Tibial nerve (tissue), 4 donors: ENCODE measurements around the gene IRS1. TPM values are rescaled to one million over a fixed set of nuclear protein-coding genes. Genes with fewer than 3 reads are reported as not detected.

ENCODE experiments used
- DNase-seq, 2 donors: peaks; one replicate each; pipeline ENCODE4 v3.0.0-alpha.2; 2019; ENCODE audit warnings: low spot score in 2 of 2
- H3K27ac ChIP-seq, 4 donors: fragments of 200-600 bp; sonication (generic) in 3 of 4; one replicate each; pipeline ENCODE4 v1.5.1; 2017 to 2019; ENCODE audit warnings: mild to moderate bottlenecking in 1 of 4
- H3K27me3 ChIP-seq, 2 donors: fragments of 200-600 bp; sonication (generic) in 1 of 2; one replicate each; pipeline versions ENCODE4 v1.5.1 to v1.6.0; 2017 to 2019
- H3K36me3 ChIP-seq, 3 donors: fragments of 200-600 bp; sonication (generic); one replicate each; pipeline ENCODE4 v1.5.1; 2018 to 2019
- H3K4me1 ChIP-seq, 4 donors: fragments of 200-600 bp; sonication (generic) in 3 of 4; one replicate each; pipeline ENCODE4 v1.5.1; 2017 to 2019
- H3K4me3 ChIP-seq, 4 donors: fragments of 200-600 bp; sonication (generic) in 3 of 4; one replicate each; pipeline ENCODE4 v1.5.1; 2017 to 2019; ENCODE audit warnings: mild to moderate bottlenecking in 1 of 4, moderate library complexity in 1 of 4
- H3K9me3 ChIP-seq, 4 donors: fragments of 200-600 bp; sonication (generic) in 3 of 4; one replicate each; pipeline ENCODE4 v1.5.1; 2017 to 2019
- EP300 ChIP-seq, 2 donors: sonication (generic); formaldehyde crosslinking; IDR thresholded peaks; one replicate each; pipeline ENCODE4 v1.6.1; 2017; ENCODE audit warnings: antibody characterized with exemption in 2 of 2, mild to moderate bottlenecking in 1 of 2
- POLR2A ChIP-seq, 2 donors: fragments of 450-650 bp; IDR thresholded peaks; one replicate each; pipeline ENCODE4 v1.6.1; 2017; ENCODE audit warnings: antibody characterized with exemption in 2 of 2, mild to moderate bottlenecking in 2 of 2, moderate library complexity in 2 of 2
- WGBS, 2 donors: methylation state at CpG; one replicate each; pipeline ENCODE4 v1.1.5; 2018; 5-methylcytosine and 5-hydroxymethylcytosine counted together
- total RNA-seq, 4 donors: library from RNA; depleted of rRNA; stranded (reverse); fragments of >200 nt; gene quantifications; one replicate each; pipeline ENCODE4 v1.1.0, GENCODE V29; 2016
- TF ChIP-seq, protein P1 (sequence below), 5 experiments: fragments of 200-600 bp in 3 of 5; fragments of 450-650 bp in 2 of 5; sonication (generic) in 3 of 5; IDR thresholded peaks; one replicate each; pipeline ENCODE4 v1.5.1; 2016 to 2019; ENCODE audit warnings: antibody characterized with exemption in 5 of 5, mild to moderate bottlenecking in 3 of 5, moderate library complexity in 2 of 5

IRS1 gene
- total RNA-seq, 4 donors from 2014 or later, result 9.4 to 11.7 (median 11.2) TPM

DNA sequence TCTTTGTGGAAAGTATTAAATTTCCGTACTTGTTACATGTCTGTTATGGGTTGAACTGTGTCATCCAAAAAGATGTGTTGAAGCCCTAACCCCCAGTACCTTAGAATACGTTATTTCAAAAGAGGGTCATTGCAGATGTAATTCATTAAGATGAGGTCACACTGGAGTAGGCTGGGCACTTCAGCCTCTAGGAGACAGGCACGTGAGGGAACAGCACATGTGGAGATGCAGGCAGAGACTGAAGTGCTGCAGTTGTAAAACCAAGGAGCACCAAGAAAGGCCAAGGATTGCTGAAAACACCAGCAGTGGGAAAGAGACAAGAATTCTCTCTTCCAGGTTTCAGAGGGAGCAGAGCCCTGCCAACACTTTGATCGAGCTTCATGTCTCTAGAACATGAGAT, 31.6 kb upstream of the IRS1 start:
- TF ChIP-seq, protein P1, sequence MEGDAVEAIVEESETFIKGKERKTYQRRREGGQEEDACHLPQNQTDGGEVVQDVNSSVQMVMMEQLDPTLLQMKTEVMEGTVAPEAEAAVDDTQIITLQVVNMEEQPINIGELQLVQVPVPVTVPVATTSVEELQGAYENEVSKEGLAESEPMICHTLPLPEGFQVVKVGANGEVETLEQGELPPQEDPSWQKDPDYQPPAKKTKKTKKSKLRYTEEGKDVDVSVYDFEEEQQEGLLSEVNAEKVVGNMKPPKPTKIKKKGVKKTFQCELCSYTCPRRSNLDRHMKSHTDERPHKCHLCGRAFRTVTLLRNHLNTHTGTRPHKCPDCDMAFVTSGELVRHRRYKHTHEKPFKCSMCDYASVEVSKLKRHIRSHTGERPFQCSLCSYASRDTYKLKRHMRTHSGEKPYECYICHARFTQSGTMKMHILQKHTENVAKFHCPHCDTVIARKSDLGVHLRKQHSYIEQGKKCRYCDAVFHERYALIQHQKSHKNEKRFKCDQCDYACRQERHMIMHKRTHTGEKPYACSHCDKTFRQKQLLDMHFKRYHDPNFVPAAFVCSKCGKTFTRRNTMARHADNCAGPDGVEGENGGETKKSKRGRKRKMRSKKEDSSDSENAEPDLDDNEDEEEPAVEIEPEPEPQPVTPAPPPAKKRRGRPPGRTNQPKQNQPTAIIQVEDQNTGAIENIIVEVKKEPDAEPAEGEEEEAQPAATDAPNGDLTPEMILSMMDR (IDR thresholded peaks at IDR 0.05), result no peak
- TF ChIP-seq POLR2A (IDR thresholded peaks at IDR 0.05), result no peak
- no peak for TF ChIP-seq EP300 (IDR thresholded peaks at IDR 0.05)

DNA sequence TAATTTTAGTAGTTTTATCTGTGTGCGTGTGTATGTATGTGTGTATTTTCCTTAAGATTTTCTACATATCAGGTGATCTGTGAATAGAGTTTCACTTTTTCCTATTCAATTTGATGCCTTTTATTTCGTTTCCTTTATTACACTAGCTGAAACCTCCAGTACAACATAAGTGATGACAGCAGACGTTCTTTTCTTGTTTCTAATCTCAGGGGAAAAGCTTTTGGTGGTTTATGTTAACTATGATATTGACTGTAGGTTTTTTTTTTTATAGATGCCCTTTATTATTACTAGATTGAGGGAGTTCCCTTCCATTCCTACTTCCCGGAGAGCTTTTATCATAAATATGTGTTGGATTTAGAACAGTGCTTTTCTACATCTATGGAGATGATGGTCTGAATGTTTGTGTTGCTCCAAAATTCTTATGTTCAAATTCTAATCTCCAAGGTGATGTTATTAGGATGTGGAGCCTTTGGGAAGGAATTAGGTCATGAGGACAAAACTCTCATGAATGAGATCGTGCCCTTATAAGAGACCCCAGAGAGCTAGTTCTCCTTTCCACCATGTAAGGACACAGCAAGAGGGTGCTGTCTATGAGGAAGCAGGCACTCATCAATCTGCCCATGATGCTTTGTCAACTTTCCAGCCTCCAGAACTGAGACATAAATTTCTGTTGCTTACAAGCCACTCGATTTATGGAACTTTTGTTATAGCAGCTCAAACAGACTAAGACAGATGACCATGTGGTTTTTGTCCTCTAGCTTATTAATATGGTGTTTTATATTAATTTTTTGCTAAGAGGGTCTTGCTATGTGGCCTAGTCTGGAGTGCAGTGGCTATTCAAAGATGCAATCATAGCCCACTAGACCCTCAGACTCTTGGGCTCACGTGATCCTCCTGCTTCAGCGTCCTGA, 30.4 kb upstream of the IRS1 start:
- Histone ChIP-seq H3K4me3 (no peak overlapping the region), H3K4me1 (peaks cover 0 to 9% (median 6%) of the 10 kb centered on the region in 4 donors), H3K27ac (no peak overlapping the region), H3K36me3 (peaks cover 0 to 6% (median 0%) of the 10 kb centered on the region in 3 donors), H3K9me3 (no peaks in the 10 kb centered on the region), H3K27me3 (no peaks in the 10 kb centered on the region)
- DNase-seq, result no peak
- TF ChIP-seq EP300 (IDR thresholded peaks at IDR 0.05) (no peak), POLR2A (IDR thresholded peaks at IDR 0.05) (no peak)
- TF ChIP-seq, protein P1 (IDR thresholded peaks at IDR 0.05), result no peak
- WGBS, 2 donors, result 87 to 89% methylated on average over 8 of the region's 8 CpGs

More for the DNA sequence above, 31.6 kb upstream of the IRS1 start:
- DNase-seq, result no peak
- no peak overlapping the region for H3K4me3 ChIP-seq
- H3K27me3 ChIP-seq, result no peaks in the 10 kb centered on the region
- H3K36me3 ChIP-seq, result peaks cover 0 to 6% (median 0%) of the 10 kb centered on the region in 3 donors
- no peak overlapping the region for H3K27ac ChIP-seq
- WGBS, 2 donors, result 78 to 79% methylated on average over 4 of the region's 4 CpGs
- H3K4me1 ChIP-seq, result peaks cover 0 to 13% (median 8%) of the 10 kb centered on the region in 4 donors
- no peaks in the 10 kb centered on the region for H3K9me3 ChIP-seq

DNA sequence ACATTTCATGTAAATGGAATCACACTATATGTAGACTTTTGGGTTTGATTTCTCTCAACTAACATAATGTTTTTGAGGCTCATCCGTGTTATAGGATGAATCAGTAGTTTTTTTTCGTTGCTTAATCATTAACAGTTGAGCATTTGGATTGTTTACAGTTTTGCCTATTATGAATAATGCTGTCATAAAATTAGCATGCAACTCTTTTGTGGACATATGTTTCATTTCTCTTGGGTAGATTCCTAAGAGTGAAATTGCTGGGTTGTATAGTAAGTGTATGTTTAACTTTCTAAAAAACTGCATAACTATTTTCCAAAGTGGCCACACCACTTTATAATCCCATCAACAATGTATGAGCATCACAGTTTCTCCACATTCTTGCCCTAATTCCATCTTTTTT, 28.6 kb upstream of the IRS1 start:
- TF ChIP-seq EP300 (IDR thresholded peaks at IDR 0.05) (no peak), POLR2A (IDR thresholded peaks at IDR 0.05) (no peak)
- TF ChIP-seq, protein P1 (IDR thresholded peaks at IDR 0.05), result no peak
- peaks cover 0 to 7% (median 0%) of the 10 kb centered on the region in 3 donors for H3K36me3 ChIP-seq
- H3K4me3 ChIP-seq, result no peak overlapping the region
- H3K27ac ChIP-seq, result no peak overlapping the region
- no peaks in the 10 kb centered on the region for H3K9me3 ChIP-seq
- 66 to 71% methylated on average over 2 of the region's 2 CpGs for WGBS, 2 donors
- no peaks in the 10 kb centered on the region for H3K27me3 ChIP-seq
- H3K4me1 ChIP-seq, result no peaks in the 10 kb centered on the region
- DNase-seq, result no peak

DNA sequence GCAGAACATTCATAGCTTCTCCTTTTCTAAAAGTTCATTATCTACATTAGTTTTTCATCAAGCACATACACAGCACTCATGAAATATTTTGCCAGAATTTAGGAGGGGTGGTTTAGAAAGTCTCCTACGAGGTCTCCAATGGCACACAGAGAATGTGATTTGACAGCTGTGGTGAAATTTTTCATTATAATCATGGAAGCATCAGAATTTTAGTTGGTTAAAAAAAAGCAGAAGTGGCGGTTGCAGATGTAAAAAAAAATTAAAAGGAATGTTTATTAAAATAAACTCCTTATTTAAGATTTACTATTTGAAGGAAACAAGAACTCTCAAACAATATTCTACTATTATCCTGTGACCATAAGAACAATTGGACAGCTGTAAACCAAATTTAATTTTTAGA, 25.4 kb upstream of the IRS1 start:
- Histone ChIP-seq H3K4me3 (no peak overlapping the region), H3K4me1 (no peaks in the 10 kb centered on the region), H3K9me3 (no peaks in the 10 kb centered on the region), H3K27ac (no peak overlapping the region), H3K27me3 (no peaks in the 10 kb centered on the region), H3K36me3 (peaks cover 0 to 4% (median 0%) of the 10 kb centered on the region in 3 donors)
- DNase-seq, result no peak
- TF ChIP-seq POLR2A (IDR thresholded peaks at IDR 0.05), result no peak
- no peak for TF ChIP-seq EP300 (IDR thresholded peaks at IDR 0.05)
- TF ChIP-seq, protein P1 (IDR thresholded peaks at IDR 0.05), result no peak
- 63 to 64% methylated on average over 2 of the region's 2 CpGs for WGBS, 2 donors

- DNase-seq, result no peak
- no peak for TF ChIP-seq POLR2A (IDR thresholded peaks at IDR 0.05)
- Histone ChIP-seq H3K4me1 (no peaks in the 10 kb centered on the region), H3K27me3 (no peaks in the 10 kb centered on the region), H3K4me3 (no peak overlapping the region), H3K36me3 (peaks cover 0 to 4% (median 0%) of the 10 kb centered on the region in 3 donors), H3K27ac (no peak overlapping the region), H3K9me3 (no peaks in the 10 kb centered on the region)
- WGBS, 2 donors, result 53 to 63% methylated on average over 3 of the region's 3 CpGs
Observed at GRCh38 chr2:226818930-226819329, 19.3 kb upstream of the IRS1 start.
